Pulmonary artery endothelial cell (primary cell): ENCODE results near the gene SLC35E2B. TPM values are rescaled to one million over a fixed set of nuclear protein-coding genes. Genes with fewer than 3 reads are reported as not detected.
"Not testable (repeated sequence)": the region's sequence is repeated elsewhere in the genome, so short reads cannot be mapped to it uniquely, and the experiment has no call there.

ENCODE experiments used
- DNase-seq: peaks from one replicate; pipeline ENCODE4 v3.0.0-alpha.2; 2011; ENCODE audit warnings: low read depth, low spot score
- total RNA-seq: library from RNA; depleted of rRNA; stranded (reverse); fragments of >200 nt; gene quantifications from 2 replicates; pipeline ENCODE4 v1.2.3, GENCODE V29; 2014

SLC35E2B gene
- total RNA-seq, 1 donor from 2014 or later, result 20.6 TPM

GRCh38 chr1:1676087-1676486, 16.5 kb downstream of the SLC35E2B start:
- DNase-seq, result not testable (repeated sequence)

GRCh38 chr1:1675218-1675617, 17.4 kb downstream of the SLC35E2B start:
- DNase-seq, result not testable (repeated sequence)

GRCh38 chr1:1674806-1675205, 17.8 kb downstream of the SLC35E2B start:
- not testable (repeated sequence) for DNase-seq

GRCh38 chr1:1672181-1672965, 20.2 kb downstream of the SLC35E2B start:
- no peak for DNase-seq

- DNase-seq, result no peak
Observed at GRCh38 chr1:1671365-1672119, 21.1 kb downstream of the SLC35E2B start.

- DNase-seq, result no peak
Observed at GRCh38 chr1:1670866-1671265, 21.7 kb downstream of the SLC35E2B start.

- DNase-seq, result no peak
Observed at GRCh38 chr1:1669468-1670440, 22.8 kb downstream of the SLC35E2B start.

- no peak for DNase-seq
Observed at GRCh38 chr1:1666526-1666925, 26.1 kb downstream of the SLC35E2B start.

GRCh38 chr1:1665815-1666251, 26.8 kb downstream of the SLC35E2B start:
- DNase-seq, result no peak

- DNase-seq, result no peak
Observed at GRCh38 chr1:1664941-1665814, 27.4 kb downstream of the SLC35E2B start.

- DNase-seq, result not testable (repeated sequence)
Observed at GRCh38 chr1:1664318-1664717, 28.3 kb downstream of the SLC35E2B start.

GRCh38 chr1:1662830-1663560, 29.6 kb downstream of the SLC35E2B start:
- DNase-seq, result not testable (repeated sequence)

- DNase-seq, result not testable (repeated sequence)
Observed at GRCh38 chr1:1662392-1662791, 30.2 kb downstream of the SLC35E2B start.

GRCh38 chr1:1658583-1659549, 33.7 kb downstream of the SLC35E2B start, which contains the start of gene CDK11B:
CDK11B (minus strand) TSS chr1:1659004; CDS start chr1:1657485, 1,519 bp downstream.
- DNase-seq, result peak; percentile 81

GRCh38 chr1:1648265-1648664, 44.3 kb downstream of the SLC35E2B start:
- not testable (repeated sequence) for DNase-seq

GRCh38 chr1:1647567-1648241, 44.9 kb downstream of the SLC35E2B start:
- DNase-seq, result not testable (repeated sequence)

GRCh38 chr1:1646326-1646725, 46.3 kb downstream of the SLC35E2B start:
- not testable (repeated sequence) for DNase-seq
